Measurements from ENCODE around the gene XIRP1.
"Not testable (repeated sequence)": the region's sequence is repeated elsewhere in the genome, so short reads cannot be mapped to it uniquely, and the experiment has no call there.

Gene XIRP1

DNA sequence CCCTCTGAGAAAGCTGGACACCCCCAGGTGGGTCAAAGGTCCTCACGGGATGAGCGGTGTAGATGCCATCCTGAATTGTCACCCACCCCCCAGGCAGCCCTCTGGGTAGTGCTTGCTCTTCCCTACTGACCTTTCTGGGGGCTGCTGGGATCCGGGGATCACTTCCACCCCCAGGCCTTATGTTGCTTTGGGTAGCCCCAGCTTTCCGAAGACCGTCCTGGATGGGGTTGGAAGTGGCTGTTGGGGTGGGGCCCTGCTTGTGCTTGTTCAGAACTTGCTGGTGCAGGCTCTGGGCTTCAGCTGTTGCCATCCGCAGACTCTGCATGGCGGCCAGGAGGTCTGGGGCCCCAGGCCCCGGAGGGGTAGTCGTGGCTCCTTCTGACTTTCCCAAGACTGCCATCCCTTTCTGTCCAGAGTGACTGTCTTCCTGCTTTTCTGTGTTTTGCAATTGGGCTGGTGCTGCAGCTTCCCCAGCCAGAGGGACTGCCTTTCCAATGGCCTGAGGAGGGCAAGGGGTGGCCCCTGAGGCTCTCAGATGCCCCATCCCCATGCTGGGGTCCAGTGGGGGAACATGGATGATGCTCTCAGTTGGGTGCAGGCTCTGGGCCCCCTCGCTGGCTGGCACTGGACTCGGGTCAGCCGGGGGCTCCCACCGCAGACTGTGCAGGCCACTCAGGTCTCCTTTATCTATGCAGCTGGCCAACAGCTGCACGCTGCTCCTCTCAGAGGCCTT, 6.3 kb downstream of the XIRP1 start:
- DNase-seq, result no peak

- DNase-seq, result no peak
Observed at GRCh38 chr3:39185326-39185958, 7.0 kb downstream of the XIRP1 start.

GRCh38 chr3:39184968-39185285, 7.5 kb downstream of the XIRP1 start:
- DNase-seq, result no peak

DNA sequence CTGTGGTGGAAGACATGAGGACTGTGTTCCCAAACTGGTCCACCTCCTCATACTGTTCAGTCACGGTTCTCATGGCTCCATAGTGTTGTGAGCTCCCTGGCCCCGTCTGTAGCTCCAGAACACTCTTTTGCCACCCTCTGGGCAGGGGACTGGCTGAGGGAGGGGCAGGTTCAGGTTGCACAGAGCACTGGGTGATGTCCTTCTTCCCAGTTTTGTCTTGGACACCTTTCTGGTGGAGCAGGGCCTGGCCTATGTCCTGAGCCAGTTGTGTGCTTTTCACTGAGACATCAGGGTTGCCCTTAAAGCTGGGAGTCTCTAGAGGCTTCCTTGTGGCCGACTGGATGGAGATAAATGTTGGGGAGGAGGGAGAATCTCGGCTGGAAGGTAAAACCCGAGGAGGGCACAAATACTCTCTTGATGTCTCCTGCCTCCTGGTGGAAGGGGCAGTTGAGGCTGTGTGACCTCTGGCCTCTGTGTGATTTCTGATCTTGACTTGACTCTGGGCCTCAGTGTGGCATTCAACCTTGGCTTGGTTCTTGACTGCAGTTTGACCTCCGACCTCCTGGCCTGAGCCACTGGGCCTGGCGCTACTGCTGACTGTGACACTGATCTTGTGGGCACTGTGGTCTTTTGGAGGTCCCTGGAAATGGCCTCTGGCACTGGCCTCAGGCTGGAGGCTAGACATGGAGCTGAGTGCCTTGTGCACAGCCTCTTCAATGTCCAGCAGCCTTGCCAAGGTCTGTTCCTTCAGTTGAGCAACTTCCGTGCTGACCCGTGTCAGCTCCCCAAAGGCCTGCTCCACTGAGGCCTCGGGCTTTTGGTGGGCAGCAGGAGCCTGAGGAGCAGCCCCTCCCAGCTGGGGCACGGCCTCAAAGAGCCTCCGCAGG, 8.1 kb downstream of the XIRP1 start:
- DNase-seq, result no peak

DNA sequence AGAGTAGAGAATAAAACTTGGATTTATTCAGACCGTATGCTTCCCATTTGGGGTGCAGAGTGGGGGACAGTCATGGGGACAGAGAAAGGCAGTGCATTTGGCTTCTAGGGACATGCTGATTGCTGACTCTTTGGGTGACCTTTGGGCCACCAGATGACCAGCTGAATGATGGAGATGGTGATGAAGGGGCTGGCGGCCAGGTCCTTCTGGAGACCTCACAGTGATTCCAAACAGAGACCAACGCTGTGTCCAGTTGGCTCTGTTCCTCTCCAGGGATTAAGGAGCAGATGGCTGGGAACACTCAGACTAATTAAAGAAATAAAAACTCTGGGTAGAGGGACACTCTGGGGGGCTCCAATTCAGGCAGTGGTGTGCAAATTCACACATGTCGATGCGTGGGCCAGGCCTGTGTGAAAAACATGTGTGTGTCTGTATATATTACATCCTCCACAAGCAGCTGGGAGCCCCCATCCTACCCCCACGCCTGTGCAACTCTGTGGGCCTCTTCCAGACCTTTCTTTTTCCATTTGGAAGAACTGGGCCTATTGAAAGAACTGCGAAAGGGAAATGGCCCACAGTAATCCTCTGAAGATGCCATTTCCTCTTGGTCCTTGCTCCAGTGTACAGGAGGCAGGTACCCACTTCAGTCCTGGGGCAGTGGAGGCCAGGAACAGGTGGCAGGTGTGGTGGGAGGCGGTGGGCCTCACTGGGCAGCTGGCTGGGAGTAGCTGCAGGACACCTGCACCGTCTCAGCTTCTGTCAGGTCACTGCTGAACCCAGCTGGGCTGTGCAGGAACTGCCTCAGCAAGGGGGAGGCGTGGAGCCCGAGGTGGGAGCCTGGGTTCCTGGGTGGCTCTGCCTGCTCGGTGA, 8.9 kb downstream of the XIRP1 start:
- DNase-seq, result no peak

DNA sequence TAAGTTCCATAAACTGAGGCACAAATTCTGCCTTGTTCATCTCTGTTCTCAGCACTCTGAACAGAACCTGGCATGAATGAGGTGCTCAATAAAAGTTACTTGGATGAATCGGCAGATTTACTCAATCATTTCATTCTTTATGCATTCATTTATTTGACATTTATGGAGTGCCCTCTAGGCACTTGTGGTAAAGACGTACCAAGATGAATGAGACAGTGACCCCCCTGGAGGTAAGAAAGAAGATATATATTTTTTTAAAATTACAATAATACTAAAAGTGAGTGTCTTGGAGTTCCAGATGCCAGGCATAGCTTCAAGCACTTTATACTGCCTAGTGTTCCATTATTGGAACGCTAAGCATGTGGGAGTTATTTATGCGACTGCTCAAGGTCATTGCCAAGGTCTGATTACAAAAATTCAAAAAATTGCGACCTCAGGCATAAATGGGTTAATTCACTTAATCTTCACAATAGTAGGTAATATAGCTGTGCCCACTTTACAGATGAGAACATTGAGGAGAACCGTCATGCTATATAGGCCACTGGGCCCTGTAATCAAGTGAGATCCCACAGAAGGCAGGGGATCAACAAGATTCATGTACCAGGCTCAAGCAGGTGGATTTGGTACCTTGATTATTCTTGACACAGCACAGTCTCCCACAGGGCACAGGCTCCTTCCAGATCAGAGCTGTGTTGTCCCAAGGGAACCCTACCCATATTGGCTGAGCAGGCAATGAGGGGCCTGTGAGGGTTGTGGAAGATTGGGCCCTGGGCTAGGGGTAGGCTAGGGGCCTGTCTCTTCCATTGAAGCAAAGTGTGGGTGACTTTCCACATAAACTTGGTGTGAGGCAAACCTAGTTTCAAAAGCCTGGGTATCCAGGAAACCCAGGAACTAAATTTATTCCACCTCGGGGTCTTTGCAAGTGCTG, 10.7 kb downstream of the XIRP1 start:
- no peak for DNase-seq

DNA sequence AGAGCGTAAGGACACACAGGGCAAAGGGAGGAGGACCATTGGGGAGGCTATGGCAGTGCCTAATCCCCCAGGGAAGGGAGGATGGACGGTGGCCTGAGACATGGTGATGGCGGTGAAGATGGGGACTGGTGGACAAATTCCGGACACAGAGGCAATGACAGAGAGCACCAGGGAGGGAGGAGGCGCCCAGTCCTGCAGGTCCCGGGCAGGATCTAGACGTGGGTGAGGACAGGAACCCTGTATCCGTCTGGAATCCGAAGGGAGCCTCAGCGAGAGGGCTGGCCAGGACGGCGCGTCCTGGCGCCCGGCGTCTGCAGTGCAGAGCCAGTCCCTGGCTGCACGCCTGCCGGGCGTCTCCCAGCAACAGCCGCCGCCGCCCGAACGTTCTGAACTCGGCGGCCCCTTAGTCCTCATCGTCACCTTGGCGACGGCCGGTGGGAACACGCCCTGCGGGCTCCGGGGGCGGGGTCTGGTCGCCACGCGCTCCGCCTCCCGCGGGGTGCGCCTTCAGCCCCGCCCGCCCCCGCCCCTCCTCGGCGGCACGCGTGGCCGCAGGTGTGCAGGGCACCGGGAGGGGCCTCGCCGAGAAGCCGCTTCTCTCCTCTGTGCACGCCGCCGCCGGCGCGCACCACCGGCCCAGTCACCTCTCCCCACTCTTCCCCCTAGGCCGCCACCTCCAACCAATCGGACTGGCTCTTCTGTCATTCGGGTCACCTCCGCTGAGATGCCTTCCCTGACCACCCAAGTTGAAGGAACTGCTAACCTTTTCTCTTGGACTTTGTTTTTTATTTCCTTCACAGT, 11.6 kb downstream of the XIRP1 start:
- peak; percentile 80 to 96 for DNase-seq

- no peak for DNase-seq
Observed at GRCh38 chr3:39180183-39180545, 12.2 kb downstream of the XIRP1 start.

DNA sequence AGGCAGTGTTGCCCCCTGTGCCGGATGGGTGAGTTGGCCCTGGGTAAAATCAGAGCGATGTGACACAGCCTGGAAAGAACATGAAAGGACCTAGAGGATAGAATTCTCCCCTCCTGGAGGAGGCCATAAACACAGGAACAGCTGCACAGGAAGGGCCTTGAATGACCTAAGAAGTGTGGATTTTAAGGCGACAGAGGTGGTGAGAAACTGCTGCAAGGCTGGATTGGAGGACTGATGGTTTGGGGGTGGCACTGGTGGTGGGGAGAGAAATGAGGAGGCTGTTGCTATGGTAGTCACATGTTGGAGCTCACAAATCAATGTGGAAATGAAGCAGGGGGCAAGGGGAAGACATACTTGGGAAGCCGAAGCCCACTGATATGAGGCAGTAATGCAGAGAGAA, 13.8 kb downstream of the XIRP1 start:
- no peak for DNase-seq

DNA sequence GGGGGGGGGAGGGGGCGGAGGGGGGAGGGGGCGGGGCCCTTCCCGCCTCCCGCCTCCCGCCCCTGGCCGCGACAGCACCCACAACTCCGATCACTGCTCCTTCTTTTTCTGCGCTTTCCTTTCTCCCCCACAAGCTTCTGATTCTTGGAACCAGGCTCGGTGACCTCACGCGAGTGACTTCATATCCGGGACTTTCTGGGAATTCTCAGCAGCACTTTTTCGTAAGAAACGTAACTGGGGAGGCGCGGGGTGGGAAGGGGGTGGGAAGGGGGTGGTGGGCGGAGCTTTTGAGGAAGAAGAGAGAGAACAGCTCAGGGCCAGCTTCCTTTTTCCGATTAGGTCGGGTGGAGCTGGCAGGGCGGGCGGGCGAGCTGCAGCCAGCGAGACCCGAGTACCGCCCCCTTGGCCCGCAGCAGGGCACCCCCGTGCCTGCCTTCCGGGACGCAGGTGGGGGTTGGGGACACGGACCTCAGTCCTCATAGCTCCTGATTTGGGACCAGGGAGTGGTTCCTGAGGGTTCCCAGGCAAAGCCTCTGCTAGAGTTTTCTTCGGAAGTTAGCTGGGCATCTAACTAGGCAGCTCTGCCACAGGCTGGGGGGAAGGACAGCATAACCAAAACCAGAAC, 14.6 kb downstream of the XIRP1 start:
- DNase-seq, result peak; percentile 37 to 55

- no peak for DNase-seq
Observed at GRCh38 chr3:39176025-39176714, 16.2 kb downstream of the XIRP1 start.

- DNase-seq, result no peak
Observed at GRCh38 chr3:39173318-39174125, 18.9 kb downstream of the XIRP1 start.

DNA sequence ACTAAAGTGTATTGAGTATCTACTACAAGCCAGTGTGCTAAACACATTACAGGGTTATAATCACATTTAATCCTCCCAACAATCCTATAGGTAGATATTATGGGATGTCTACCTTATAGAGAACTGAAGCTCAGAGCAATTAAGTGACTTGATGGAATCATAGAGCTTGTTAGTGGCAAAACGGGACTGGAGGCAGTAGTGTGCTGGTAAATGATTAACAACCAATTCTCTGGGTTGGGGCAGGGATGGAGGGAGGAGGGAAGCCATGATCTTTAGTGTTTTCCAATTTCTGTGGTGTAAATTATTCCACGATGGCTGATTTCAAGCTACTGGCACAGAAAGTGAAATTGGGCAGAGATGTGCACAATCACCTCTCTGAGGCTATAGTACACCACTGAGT, 20.5 kb downstream of the XIRP1 start:
- DNase-seq, result no peak

DNA sequence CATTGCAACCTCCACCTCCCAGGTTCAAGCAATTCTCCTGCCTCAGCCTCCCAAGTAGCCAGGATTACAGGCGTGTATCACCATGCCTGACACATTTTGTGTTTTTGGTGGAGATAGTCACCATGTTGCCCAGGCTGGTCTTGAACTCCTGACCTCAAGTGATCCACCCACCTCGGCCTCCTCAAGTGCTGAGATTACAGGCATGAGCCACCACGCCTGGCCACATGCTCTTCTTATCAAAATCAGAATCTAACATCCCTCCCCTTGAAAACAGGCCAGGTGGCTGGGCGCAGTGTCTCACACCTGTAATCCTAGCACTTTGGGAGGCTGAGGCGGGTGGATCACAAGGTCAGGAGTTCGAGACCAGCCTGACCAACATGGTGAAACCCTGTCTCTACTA, 21.5 kb downstream of the XIRP1 start:
- DNase-seq, result not testable (repeated sequence)

DNA sequence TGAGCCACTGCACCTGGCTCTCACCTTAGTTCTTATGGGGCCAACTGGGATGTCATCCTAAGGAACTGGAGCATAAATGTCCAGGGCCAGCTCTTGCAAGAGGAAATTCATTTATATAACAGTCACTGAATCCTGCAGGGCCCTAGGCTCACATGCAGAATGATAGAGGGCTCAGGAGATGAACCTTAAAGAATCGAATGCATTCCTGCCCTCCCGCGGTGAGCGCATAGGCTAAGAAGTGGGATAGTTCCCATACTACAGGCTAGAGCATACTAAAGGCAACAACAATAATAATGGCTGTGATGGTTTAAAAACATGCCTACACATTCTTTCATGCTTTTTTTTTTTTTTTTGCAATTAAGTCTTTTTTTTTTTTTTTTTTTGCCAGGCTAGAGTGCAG, 21.9 kb downstream of the XIRP1 start:
- DNase-seq, result no peak

DNA sequence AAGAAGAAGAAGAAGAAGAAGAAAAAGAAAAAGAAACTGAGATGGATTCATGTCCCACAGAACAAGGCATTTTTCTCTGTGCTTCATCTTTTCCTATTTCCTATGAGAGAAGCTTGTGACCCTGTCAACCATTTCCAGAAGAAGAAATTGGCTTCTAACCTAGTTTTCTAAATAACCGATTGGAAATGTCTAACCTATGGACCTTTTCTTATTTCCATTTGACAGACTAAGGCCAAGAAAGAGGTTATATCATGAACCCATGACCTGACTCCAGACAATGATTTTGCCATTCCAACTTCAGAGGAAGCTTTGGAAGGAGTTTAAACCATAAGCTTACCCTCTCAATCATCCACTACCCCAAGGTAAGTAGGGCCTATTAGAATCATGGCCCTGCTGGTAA, 22.7 kb downstream of the XIRP1 start:
- no peak for DNase-seq

GRCh38 chr3:39168156-39168780, 24.1 kb downstream of the XIRP1 start:
- DNase-seq, result no peak

- no peak for DNase-seq
Observed at GRCh38 chr3:39166932-39167532, 25.4 kb downstream of the XIRP1 start.
